ENCODE measurements around the gene KRTAP17-1. TPM values are rescaled to one million over a fixed set of nuclear protein-coding genes. Genes with fewer than 3 reads are reported as not detected.

Gene KRTAP17-1
- total RNA-seq, 4 donors from 2014 or later: not detected

GRCh38 chr17:41334385-41335305 lies 19.1 kb upstream of the KRTAP17-1 start:
- no peaks in the 10 kb centered on the region for H3K4me1 ChIP-seq
- no peak for DNase-seq (ENCODE audit: low spot score in 2 of 2)
- WGBS, 2 donors: 73 to 83% methylated on average over 6 of the region's 6 CpGs
- no peaks in the 10 kb centered on the region for H3K9me3 ChIP-seq
- no peak overlapping the region for H3K27ac ChIP-seq
- H3K27me3 ChIP-seq: no peaks in the 10 kb centered on the region
- TF ChIP-seq CTCF (IDR thresholded peaks at IDR 0.05) (no peak), EP300 (IDR thresholded peaks at IDR 0.05) (no peak), POLR2A (IDR thresholded peaks at IDR 0.05) (no peak)
- no peaks in the 10 kb centered on the region for H3K36me3 ChIP-seq
- no peak overlapping the region for H3K4me3 ChIP-seq

GRCh38 chr17:41333836-41334235 lies 18.3 kb upstream of the KRTAP17-1 start:
- TF ChIP-seq EP300 (IDR thresholded peaks at IDR 0.05) (no peak), CTCF (IDR thresholded peaks at IDR 0.05) (no peak), POLR2A (IDR thresholded peaks at IDR 0.05) (no peak)

GRCh38 chr17:41333098-41333497 lies 17.6 kb upstream of the KRTAP17-1 start:
- Histone ChIP-seq H3K4me1 (no peaks in the 10 kb centered on the region), H3K36me3 (no peaks in the 10 kb centered on the region), H3K4me3 (no peak overlapping the region), H3K27ac (no peak overlapping the region), H3K27me3 (no peaks in the 10 kb centered on the region), H3K9me3 (no peaks in the 10 kb centered on the region)
- TF ChIP-seq CTCF (IDR thresholded peaks at IDR 0.05) (no peak), EP300 (IDR thresholded peaks at IDR 0.05) (no peak), POLR2A (IDR thresholded peaks at IDR 0.05) (no peak)
- no peak for DNase-seq (ENCODE audit: low spot score in 2 of 2)
- whole genome bisulfite sequencing, 2 donors: 95 to 98% methylated on average over 5 of the region's 5 CpGs

More at GRCh38 chr17:41333836-41334235, 18.3 kb upstream of the KRTAP17-1 start:
- 91 to 100% methylated on average over 3 of the region's 3 CpGs for WGBS, 2 donors
- Histone ChIP-seq H3K4me3 (no peak overlapping the region), H3K4me1 (no peaks in the 10 kb centered on the region), H3K36me3 (no peaks in the 10 kb centered on the region), H3K27ac (no peak overlapping the region), H3K27me3 (no peaks in the 10 kb centered on the region), H3K9me3 (no peaks in the 10 kb centered on the region)
- DNase-seq (ENCODE audit: low spot score in 2 of 2): no peak

GRCh38 chr17:41332239-41332638 lies 16.7 kb upstream of the KRTAP17-1 start:
- Histone ChIP-seq H3K27ac (no peak overlapping the region), H3K27me3 (no peaks in the 10 kb centered on the region), H3K36me3 (no peaks in the 10 kb centered on the region), H3K4me1 (no peaks in the 10 kb centered on the region), H3K4me3 (no peak overlapping the region), H3K9me3 (no peaks in the 10 kb centered on the region)
- WGBS, 2 donors: 90 to 96% methylated on average over 2 of the region's 2 CpGs
- TF ChIP-seq EP300 (IDR thresholded peaks at IDR 0.05): no peak
- no peak for TF ChIP-seq POLR2A (IDR thresholded peaks at IDR 0.05)
- TF ChIP-seq CTCF (IDR thresholded peaks at IDR 0.05): no peak
- DNase-seq (ENCODE audit: low spot score in 2 of 2): no peak

GRCh38 chr17:41331606-41332005 lies 16.1 kb upstream of the KRTAP17-1 start:
- DNase-seq (ENCODE audit: low spot score in 2 of 2): no peak
- Histone ChIP-seq H3K27ac (no peak overlapping the region), H3K9me3 (no peaks in the 10 kb centered on the region), H3K4me1 (no peaks in the 10 kb centered on the region), H3K36me3 (no peaks in the 10 kb centered on the region), H3K4me3 (no peak overlapping the region), H3K27me3 (no peaks in the 10 kb centered on the region)
- WGBS, 2 donors: 77 to 85% methylated on average over 7 of the region's 7 CpGs
- TF ChIP-seq POLR2A (IDR thresholded peaks at IDR 0.05) (no peak), EP300 (IDR thresholded peaks at IDR 0.05) (no peak), CTCF (IDR thresholded peaks at IDR 0.05) (no peak)

Measured in tibial nerve (tissue), 4 donors.